H1 (cell line): Measurements from ENCODE around the gene SLC13A3.

Experiments used
- ATF3 ChIP-seq: IDR thresholded peaks from 2 replicates; pipeline ENCODE4 v1.6.1; 2011; ENCODE audit warnings: low read depth, mild to moderate bottlenecking, low read length; ENCODE audit not compliant: insufficient read depth
- CHD2 ChIP-seq: IDR thresholded peaks from 2 replicates; pipeline ENCODE4 v1.6.1; 2012; ENCODE audit warnings: low read length, improper control_type of control experiment
- CTCF ChIP-seq, 3 experiments: IDR thresholded peaks; 1 replicate in 2 of 3; 2 replicates in 1 of 3; pipeline versions ENCODE4 v1.5.1 to v1.6.1; 2011; ENCODE audit warnings: low read length in 3 of 3, mild to moderate bottlenecking in 3 of 3, inconsistent platforms in 2 of 3, low read depth in 1 of 3, moderate library complexity in 1 of 3; ENCODE audit not compliant: insufficient read depth in 1 of 3; ENCODE audit errors: control extremely low read depth in 1 of 3
- POLR2A ChIP-seq, 2 experiments: IDR thresholded peaks; 1 replicate in 1 of 2; 2 replicates in 1 of 2; pipeline ENCODE4 v1.6.1; 2011; ENCODE audit warnings: low read depth in 2 of 2, low read length in 2 of 2, mild to moderate bottlenecking in 2 of 2; ENCODE audit errors: control extremely low read depth in 1 of 2
- SIN3A ChIP-seq, 2 experiments: IDR thresholded peaks in 1 of 2; conservative IDR thresholded peaks in 1 of 2; 2 replicates each; pipeline ENCODE4 v1.6.1; 2011 to 2012; ENCODE audit warnings: low read length in 2 of 2, improper control_type of control experiment in 1 of 2, low read depth in 1 of 2, mild to moderate bottlenecking in 1 of 2

GRCh38 chr20:46575937-46576461, 75.3 kb downstream of the SLC13A3 start:
- no peak for TF ChIP-seq CTCF (IDR thresholded peaks at IDR 0.05; ENCODE audit: control extremely low read depth in 1 of 3, insufficient read depth in 1 of 3, low read depth in 1 of 3, low read length in 3 of 3)
- no peak for TF ChIP-seq POLR2A (IDR thresholded peaks at IDR 0.05; ENCODE audit: control extremely low read depth in 1 of 2, low read depth in 2 of 2, low read length in 2 of 2)
- TF ChIP-seq ATF3 = no peak
- TF ChIP-seq CHD2 = no peak
- TF ChIP-seq SIN3A (conservative IDR thresholded peaks at IDR 0.05 in 1 of 2, IDR thresholded peaks at IDR 0.05 in 1 of 2; ENCODE audit: low read depth in 1 of 2, low read length in 2 of 2) = no peak
